Motor neuron (in vitro differentiated cells): ENCODE measurements around the gene MACIR. TPM values are rescaled to one million over a fixed set of nuclear protein-coding genes. Genes with fewer than 3 reads are reported as not detected.

Experiments used
- ATAC-seq, 8 experiments: fragments of 200-7000 bp; cut with Tn5 transposase; replicated peaks in 6 of 8; 2 replicates each; pipeline ENCODE4 v1.8.0; 2021; ENCODE audit warnings: mild to moderate bottlenecking in 8 of 8, moderate library complexity in 8 of 8
- H3K27ac ChIP-seq, 2 donors: fragments of 250-450 bp; sonication (Bioruptor Pico); 2 replicates each; pipeline ENCODE4 v1.9.0; 2021; ENCODE audit warnings: antibody characterized with exemption in 2 of 2, mild to moderate bottlenecking in 2 of 2, moderate library complexity in 1 of 2
- H3K4me1 ChIP-seq, 2 donors: fragments of 250-450 bp; sonication (Bioruptor Pico); replicated peaks in 1 of 2; 2 replicates each; pipeline ENCODE4 v1.6.1; 2021; ENCODE audit warnings: antibody characterized with exemption in 2 of 2, mild to moderate bottlenecking in 2 of 2, moderate library complexity in 1 of 2
- H3K4me3 ChIP-seq, 5 donors: fragments of 250-450 bp; sonication (Bioruptor Pico); 2 replicates each; pipeline ENCODE4 v1.9.0; 2021; ENCODE audit warnings: antibody characterized with exemption in 5 of 5, mild to moderate bottlenecking in 5 of 5, moderate library complexity in 4 of 5
- WGBS, 10 experiments: fragments of 450-650 bp; shearing (Covaris generic); methylation state at CpG; one replicate each; pipeline ENCODE4 v1.0.0; 2022; 5-methylcytosine and 5-hydroxymethylcytosine counted together
- in situ Hi-C, 9 experiments: fragments of 400-800 bp; cut with MboI; loops; one replicate each; pipeline ENCODE4 v1.15.0; 2021; ENCODE audit warnings: low sequenced_read_pairs in 9 of 9, low pct_unique_long_range_greater_than_20kb in 2 of 9; ENCODE audit not compliant: unreplicated experiment in 9 of 9
- total RNA-seq, 8 experiments: library from RNA; unstranded; fragments of 300-600 nt; gene quantifications; 2 replicates each; pipeline versions ENCODE4 v1.2.3 to v1.2.4, GENCODE V29; 2022

The MACIR gene
- total RNA-seq, 8 experiments from 2014 or later, result 13.0 to 51.5 (median 17.0) TPM

GRCh38 chr5:103228061-103228460 lies 30.5 kb upstream of the MACIR start:
- 65 to 100% (median 86%) methylated on average over 1 to 5 of the region's 5 CpGs for WGBS, 10 experiments
- H3K27ac ChIP-seq, result no peak overlapping the region
- no peaks in the 10 kb centered on the region for H3K4me1 ChIP-seq
- in situ Hi-C loops, result loop anchor here in 1 of 9 experiments (25.0 kb wide), 1 partner anchor 234 kb away; no protein-coding TSS in a partner anchor
- no peak for ATAC-seq
- H3K4me3 ChIP-seq, result no peak overlapping the region

GRCh38 chr5:103228588-103228987 lies 30.0 kb upstream of the MACIR start:
- H3K4me3 ChIP-seq, result no peak overlapping the region
- no peak for ATAC-seq
- in situ Hi-C loops, result loop anchor here in 1 of 9 experiments (25.0 kb wide), 1 partner anchor 234 kb away; no protein-coding TSS in a partner anchor
- no peak overlapping the region for H3K27ac ChIP-seq
- WGBS, 10 experiments, result 17 to 100% (median 71%) methylated on average over 1 of the region's 1 CpG; no CpG with 5 or more reads in 3 of the 10 experiments
- H3K4me1 ChIP-seq, result no peaks in the 10 kb centered on the region

GRCh38 chr5:103232393-103232999 lies 26.1 kb upstream of the MACIR start:
- no peak overlapping the region for H3K27ac ChIP-seq
- H3K4me3 ChIP-seq, result no peak overlapping the region
- 77 to 93% (median 84%) methylated on average over 5 to 7 of the region's 7 CpGs; no CpG with 5 or more reads in 1 of the 10 experiments for WGBS, 10 experiments
- H3K4me1 ChIP-seq, result no peaks in the 10 kb centered on the region
- in situ Hi-C loops, result loop anchor here in 1 of 9 experiments (25.0 kb wide), 1 partner anchor 230 kb away; no protein-coding TSS in a partner anchor
- peak in 3 of 8 experiments; percentile 57 to 83 (median 61) for ATAC-seq

- WGBS, 10 experiments, result 60 to 97% (median 79%) methylated on average over 2 to 4 of the region's 4 CpGs; no CpG with 5 or more reads in 2 of the 10 experiments
- no peaks in the 10 kb centered on the region for H3K4me1 ChIP-seq
- in situ Hi-C loops, result loop anchor here in 1 of 9 experiments (25.0 kb wide), 1 partner anchor 228 kb away; no protein-coding TSS in a partner anchor
- no peak overlapping the region for H3K4me3 ChIP-seq
- no peak for ATAC-seq
- H3K27ac ChIP-seq, result no peak overlapping the region
Observed at GRCh38 chr5:103234239-103234975, 24.2 kb upstream of the MACIR start.

GRCh38 chr5:103235891-103236290 lies 22.7 kb upstream of the MACIR start:
- WGBS, 10 experiments, result 0 to 100% (median 89%) methylated on average over 1 of the region's 1 CpG; no CpG with 5 or more reads in 2 of the 10 experiments
- H3K27ac ChIP-seq, result no peak overlapping the region

GRCh38 chr5:103237778-103238177 lies 20.8 kb upstream of the MACIR start:
- WGBS, 10 experiments, result 14 to 100% (median 78%) methylated on average over 1 of the region's 1 CpG; no CpG with 5 or more reads in 1 of the 10 experiments
- in situ Hi-C loops, result loop anchor here in 1 of 9 experiments (25.0 kb wide), 1 partner anchor 225 kb away; no protein-coding TSS in a partner anchor
- ATAC-seq, result no peak

More at GRCh38 chr5:103235891-103236290, 22.7 kb upstream of the MACIR start:
- H3K4me3 ChIP-seq, result no peak overlapping the region
- no peak for ATAC-seq
- no peaks in the 10 kb centered on the region for H3K4me1 ChIP-seq
- in situ Hi-C loops, result loop anchor here in 1 of 9 experiments (25.0 kb wide), 1 partner anchor 226 kb away; no protein-coding TSS in a partner anchor

GRCh38 chr5:103243665-103244064 lies 14.9 kb upstream of the MACIR start:
- ATAC-seq, result no peak
- in situ Hi-C loops, result loop anchor here in 1 of 9 experiments (25.0 kb wide), 1 partner anchor 219 kb away; no protein-coding TSS in a partner anchor
- WGBS, 10 experiments, result 50 to 100% (median 83%) methylated on average over 1 to 2 of the region's 2 CpGs; no CpG with 5 or more reads in 3 of the 10 experiments
- Histone ChIP-seq H3K27ac (no peak overlapping the region), H3K4me3 (no peak overlapping the region), H3K4me1 (no peaks in the 10 kb centered on the region)

More at GRCh38 chr5:103237778-103238177, 20.8 kb upstream of the MACIR start:
- no peak overlapping the region for H3K4me3 ChIP-seq
- H3K4me1 ChIP-seq, result no peaks in the 10 kb centered on the region
- H3K27ac ChIP-seq, result no peak overlapping the region

GRCh38 chr5:103244398-103244797 lies 14.2 kb upstream of the MACIR start:
- no peaks in the 10 kb centered on the region for H3K4me1 ChIP-seq
- ATAC-seq, result no peak
- no peak overlapping the region for H3K27ac ChIP-seq
- in situ Hi-C loops, result loop anchor here in 1 of 9 experiments (25.0 kb wide), 1 partner anchor 218 kb away; no protein-coding TSS in a partner anchor
- no peak overlapping the region for H3K4me3 ChIP-seq

GRCh38 chr5:103245761-103246160 lies 12.8 kb upstream of the MACIR start:
- in situ Hi-C loops, result loop anchor here in 1 of 9 experiments (25.0 kb wide), 1 partner anchor 217 kb away; no protein-coding TSS in a partner anchor
- Histone ChIP-seq H3K4me3 (no peak overlapping the region), H3K4me1 (no peaks in the 10 kb centered on the region), H3K27ac (no peak overlapping the region)
- ATAC-seq, result no peak
- WGBS, 10 experiments, result 75 to 100% (median 95%) methylated on average over 1 to 4 of the region's 4 CpGs; no CpG with 5 or more reads in 1 of the 10 experiments

- Histone ChIP-seq H3K4me3 (no peak overlapping the region), H3K4me1 (no peaks in the 10 kb centered on the region), H3K27ac (no peak overlapping the region)
- WGBS, 10 experiments, result 0 to 100% (median 36%) methylated on average over 1 of the region's 1 CpG; no CpG with 5 or more reads in 3 of the 10 experiments
- peak in 3 of 8 experiments; percentile 78 to 92 (median 86) for ATAC-seq
- in situ Hi-C loops, result loop anchor here in 1 of 9 experiments (25.0 kb wide), 1 partner anchor 215 kb away; no protein-coding TSS in a partner anchor
Observed at GRCh38 chr5:103247118-103247517, 11.4 kb upstream of the MACIR start.

- in situ Hi-C loops, result loop anchor here in 1 of 9 experiments (25.0 kb wide), 1 partner anchor 213 kb away; no protein-coding TSS in a partner anchor
Observed at GRCh38 chr5:103249068-103249467, 9.5 kb upstream of the MACIR start.

GRCh38 chr5:103254921-103255320 lies 3.6 kb upstream of the MACIR start:
- in situ Hi-C loops, result loop anchor here in 2 of 9 experiments (25.0 kb wide), 1 partner anchor 207 kb away; no protein-coding TSS in a partner anchor
- no peaks in the 10 kb centered on the region for H3K4me1 ChIP-seq
- H3K27ac ChIP-seq, result no peak overlapping the region
- WGBS, 10 experiments, result 0 to 83% methylated on average over 1 of the region's 1 CpG; no CpG with 5 or more reads in 8 of the 10 experiments
- H3K4me3 ChIP-seq, result no peak overlapping the region
- ATAC-seq, result no peak

More at GRCh38 chr5:103249068-103249467, 9.5 kb upstream of the MACIR start:
- Histone ChIP-seq H3K4me1 (no peaks in the 10 kb centered on the region), H3K27ac (no peak overlapping the region), H3K4me3 (no peak overlapping the region)
- ATAC-seq, result no peak
- 56 to 100% (median 95%) methylated on average over 1 to 2 of the region's 2 CpGs; no CpG with 5 or more reads in 1 of the 10 experiments for WGBS, 10 experiments
